Activated CD4-positive, alpha-beta T cell treated with anti-CD3 and anti-CD28 coated beads, Interleukin-2, amount 50 U/mL, for 24 hours (primary cell): ENCODE results near the gene FBXO21.

Source experiments
- DNase-seq, 2 donors: peaks; one replicate each; pipeline ENCODE4 v3.0.0-alpha.2; 2020; ENCODE audit warnings: low read depth in 1 of 2, low spot score in 1 of 2

The FBXO21 gene

GRCh38 chr12:117166107-117166506 is 24.2 kb downstream of the FBXO21 start:
- no peak for DNase-seq

GRCh38 chr12:117165342-117165741 is 24.9 kb downstream of the FBXO21 start:
- no peak for DNase-seq

- no peak for DNase-seq
These were observed 27.6 kb downstream of the FBXO21 start for GRCh38 chr12:117162633-117163032.

GRCh38 chr12:117162167-117162539 is 28.1 kb downstream of the FBXO21 start:
- DNase-seq: no peak

- no peak for DNase-seq
These were observed 28.7 kb downstream of the FBXO21 start for GRCh38 chr12:117161460-117162166.

- DNase-seq: no peak
These were observed 30.6 kb downstream of the FBXO21 start for GRCh38 chr12:117159674-117160073.

GRCh38 chr12:117158911-117159553 is 31.2 kb downstream of the FBXO21 start:
- DNase-seq: no peak

- no peak for DNase-seq
These were observed 32.2 kb downstream of the FBXO21 start for GRCh38 chr12:117158096-117158495.

GRCh38 chr12:117155278-117156060 is 34.8 kb downstream of the FBXO21 start:
- peak; percentile 51 to 58 for DNase-seq

GRCh38 chr12:117152793-117153775 is 37.2 kb downstream of the FBXO21 start:
- DNase-seq: no peak

GRCh38 chr12:117151403-117152031 is 38.8 kb downstream of the FBXO21 start:
- DNase-seq: no peak

GRCh38 chr12:117149431-117149830 is 40.8 kb downstream of the FBXO21 start:
- DNase-seq: no peak

GRCh38 chr12:117148642-117149041 is 41.6 kb downstream of the FBXO21 start:
- no peak for DNase-seq

GRCh38 chr12:117147639-117148038 is 42.6 kb downstream of the FBXO21 start:
- DNase-seq: no peak

- no peak for DNase-seq
These were observed 44.6 kb downstream of the FBXO21 start for GRCh38 chr12:117145597-117146154.

GRCh38 chr12:117144599-117144998 is 45.7 kb downstream of the FBXO21 start:
- DNase-seq: no peak

GRCh38 chr12:117143008-117143532 is 47.2 kb downstream of the FBXO21 start:
- no peak for DNase-seq

GRCh38 chr12:117142094-117142493 is 48.2 kb downstream of the FBXO21 start:
- DNase-seq: no peak

GRCh38 chr12:117141097-117141898 is 49.0 kb downstream of the FBXO21 start:
- DNase-seq: no peak
